Neuron (in vitro differentiated cells): ENCODE data around the gene F2.

Experiments used
- H2AFZ ChIP-seq: one replicate; pipeline ENCODE4 v1.6.1; 2013; ENCODE audit warnings: low read depth, mild to moderate bottlenecking, inconsistent platforms, low read length, moderate library complexity
- H3K27me3 ChIP-seq: one replicate; pipeline ENCODE4 v1.6.1; 2013; ENCODE audit warnings: low read length; ENCODE audit not compliant: insufficient read depth
- H3K36me3 ChIP-seq: one replicate; pipeline ENCODE4 v1.6.1; 2013; ENCODE audit warnings: low read length; ENCODE audit not compliant: insufficient read depth
- H3K4me1 ChIP-seq: one replicate; pipeline ENCODE4 v1.6.1; 2013; ENCODE audit warnings: low read length; ENCODE audit not compliant: insufficient read depth
- H3K4me3 ChIP-seq: 2 replicates; pipeline ENCODE4 v1.5.1; 2013; ENCODE audit warnings: mild to moderate bottlenecking, low read length, moderate library complexity
- H3K9me3 ChIP-seq: one replicate; pipeline ENCODE4 v1.6.1; 2013; ENCODE audit warnings: low read length

F2 gene

DNA sequence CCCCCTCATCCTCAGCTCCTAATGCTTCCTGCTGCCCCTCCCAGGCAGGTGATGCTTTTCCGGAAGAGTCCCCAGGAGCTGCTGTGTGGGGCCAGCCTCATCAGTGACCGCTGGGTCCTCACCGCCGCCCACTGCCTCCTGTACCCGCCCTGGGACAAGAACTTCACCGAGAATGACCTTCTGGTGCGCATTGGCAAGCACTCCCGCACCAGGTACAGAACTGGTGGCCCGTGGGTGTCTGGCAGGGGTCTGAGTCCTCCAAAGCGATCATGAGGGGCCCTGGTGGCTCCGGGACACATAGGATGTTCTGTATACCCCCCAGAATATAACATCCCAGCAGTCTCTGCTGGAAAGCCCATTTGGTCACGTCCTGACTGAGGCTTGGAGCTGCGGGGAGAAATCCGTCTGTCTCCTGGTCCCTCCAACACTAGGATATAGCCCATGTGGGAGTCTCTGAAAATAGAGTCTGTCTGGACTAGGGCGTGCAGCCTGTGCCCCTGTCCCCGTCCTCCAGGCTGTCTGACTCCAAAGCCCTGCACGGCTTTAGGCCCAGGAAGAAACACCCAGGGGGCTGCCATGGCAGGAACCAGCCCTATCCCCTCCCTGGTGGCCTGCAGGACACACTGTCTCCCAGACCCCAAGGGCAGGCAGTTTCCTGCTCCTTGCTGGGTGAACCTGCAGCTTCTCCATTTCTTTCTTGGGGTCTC is 9.1 kb downstream of the F2 start:
- no peaks in the 10 kb centered on the region for H3K27me3 ChIP-seq
- H3K36me3 ChIP-seq: no peaks in the 10 kb centered on the region
- no peaks in the 10 kb centered on the region for H3K9me3 ChIP-seq
- no peak overlapping the region for H3K4me3 ChIP-seq
- no peaks in the 10 kb centered on the region for H3K4me1 ChIP-seq
- no peak overlapping the region for H2AFZ ChIP-seq

GRCh38 chr11:46728659-46729040 is 9.6 kb downstream of the F2 start:
- no peak overlapping the region for H2AFZ ChIP-seq
- H3K4me3 ChIP-seq: no peak overlapping the region
- no peaks in the 10 kb centered on the region for H3K27me3 ChIP-seq
- no peaks in the 10 kb centered on the region for H3K4me1 ChIP-seq
- H3K9me3 ChIP-seq: no peaks in the 10 kb centered on the region
- H3K36me3 ChIP-seq: no peaks in the 10 kb centered on the region

- Histone ChIP-seq H3K9me3 (no peaks in the 10 kb centered on the region), H2AFZ (no peak overlapping the region), H3K4me3 (no peak overlapping the region), H3K36me3 (no peaks in the 10 kb centered on the region), H3K4me1 (no peaks in the 10 kb centered on the region), H3K27me3 (no peaks in the 10 kb centered on the region)
These were observed 10.4 kb downstream of the F2 start for GRCh38 chr11:46729110-46730027.

DNA sequence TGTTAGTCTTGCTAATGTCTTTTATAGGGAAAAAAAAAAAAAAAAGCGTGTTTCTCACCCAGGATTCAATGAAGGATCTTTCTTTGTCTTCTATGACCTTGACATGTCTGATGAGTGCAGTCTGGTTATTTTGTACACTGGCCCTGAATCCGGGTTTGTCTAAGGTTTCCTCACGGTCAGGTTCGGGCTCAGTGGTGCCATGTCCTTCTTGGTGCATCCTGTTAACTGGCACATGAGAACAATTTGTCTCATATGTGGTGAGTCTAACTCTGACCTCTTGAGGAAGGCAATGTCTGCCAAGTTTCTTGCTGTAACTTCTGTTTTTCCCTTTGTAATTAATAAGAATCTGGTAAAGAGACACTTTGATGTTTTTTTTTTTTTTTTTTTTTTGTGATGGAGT is 12.5 kb downstream of the F2 start:
- H3K4me3 ChIP-seq: no peak overlapping the region
- H3K4me1 ChIP-seq: no peaks in the 10 kb centered on the region
- H3K27me3 ChIP-seq: no peaks in the 10 kb centered on the region
- no peaks in the 10 kb centered on the region for H3K36me3 ChIP-seq
- no peaks in the 10 kb centered on the region for H3K9me3 ChIP-seq
- H2AFZ ChIP-seq: no peak overlapping the region

DNA sequence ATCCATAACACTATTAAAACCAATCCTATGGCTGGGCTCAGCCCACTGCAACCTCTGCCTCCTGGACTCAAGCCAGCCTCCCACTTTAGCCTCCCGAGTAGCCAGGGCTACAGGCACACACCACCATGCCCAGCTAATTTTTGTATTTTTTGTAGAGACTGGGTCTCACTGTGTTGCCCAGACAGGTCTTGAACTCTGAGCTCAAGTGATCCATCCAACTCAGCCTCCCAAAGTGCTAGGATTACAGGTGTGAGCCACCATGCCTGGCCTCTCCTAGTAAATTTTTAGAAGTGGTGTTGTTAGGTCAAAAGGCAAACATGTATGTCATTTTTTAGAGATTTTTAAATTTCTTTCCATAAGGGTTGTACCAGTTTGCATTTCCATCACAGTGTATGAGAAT is 14.2 kb downstream of the F2 start:
- no peaks in the 10 kb centered on the region for H3K4me1 ChIP-seq
- no peak overlapping the region for H3K4me3 ChIP-seq
- H2AFZ ChIP-seq: no peak overlapping the region
- no peaks in the 10 kb centered on the region for H3K27me3 ChIP-seq
- no peaks in the 10 kb centered on the region for H3K9me3 ChIP-seq
- H3K36me3 ChIP-seq: no peaks in the 10 kb centered on the region

GRCh38 chr11:46736146-46736545 is 17.1 kb downstream of the F2 start:
- H2AFZ ChIP-seq: no peak overlapping the region

DNA sequence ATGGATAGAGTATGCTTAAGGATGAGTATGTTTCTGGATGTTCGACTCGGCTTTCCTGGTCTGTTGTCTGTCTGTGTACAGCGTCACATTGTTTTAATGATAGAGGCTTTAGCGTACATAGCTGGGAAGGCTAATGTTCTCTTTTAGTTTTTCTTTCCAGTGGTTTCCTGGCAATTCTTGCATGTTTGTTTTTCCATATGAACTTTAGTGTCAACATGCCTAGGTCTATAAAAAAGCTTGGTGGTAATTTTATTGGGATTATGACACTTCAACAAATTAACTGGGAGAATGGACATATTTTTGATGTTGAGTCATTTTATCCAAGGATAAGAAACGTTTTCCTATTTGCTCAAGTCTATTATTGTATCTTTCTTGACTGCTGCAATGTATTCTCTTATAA is 17.6 kb downstream of the F2 start:
- H2AFZ ChIP-seq: no peak overlapping the region
- H3K4me1 ChIP-seq: no peaks in the 10 kb centered on the region
- H3K27me3 ChIP-seq: no peaks in the 10 kb centered on the region
- no peaks in the 10 kb centered on the region for H3K9me3 ChIP-seq
- no peak overlapping the region for H3K4me3 ChIP-seq
- H3K36me3 ChIP-seq: peaks cover 10% of the 10 kb centered on the region

More at GRCh38 chr11:46736146-46736545, 17.1 kb downstream of the F2 start:
- Histone ChIP-seq H3K9me3 (no peaks in the 10 kb centered on the region), H3K4me1 (no peaks in the 10 kb centered on the region), H3K36me3 (peaks cover 7% of the 10 kb centered on the region), H3K27me3 (no peaks in the 10 kb centered on the region), H3K4me3 (no peak overlapping the region)

DNA sequence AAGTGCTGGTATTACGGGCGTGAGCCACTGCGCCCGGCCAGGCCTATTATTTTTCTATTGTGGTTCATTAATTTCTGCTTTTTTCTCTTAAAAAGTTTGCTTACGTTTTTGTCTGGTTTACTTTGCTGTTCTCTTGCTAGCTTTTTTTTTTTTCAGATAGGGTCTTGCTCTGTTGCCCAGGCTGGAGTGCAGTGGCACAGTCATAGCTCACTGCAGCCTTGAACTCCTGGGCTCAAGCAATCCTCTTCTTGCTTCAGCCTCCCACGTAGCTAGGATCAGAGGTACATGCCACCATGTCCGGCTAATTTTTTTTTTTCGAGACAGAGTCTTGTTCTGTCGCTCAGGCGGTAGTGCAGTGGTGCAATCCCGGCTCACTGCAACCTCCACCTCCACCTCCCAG is 18.7 kb downstream of the F2 start:
- Histone ChIP-seq H3K36me3 (peaks cover 21% of the 10 kb centered on the region), H2AFZ (no peak overlapping the region), H3K9me3 (no peaks in the 10 kb centered on the region), H3K27me3 (no peaks in the 10 kb centered on the region), H3K4me3 (no peak overlapping the region), H3K4me1 (no peaks in the 10 kb centered on the region)

- peaks cover 33% of the 10 kb centered on the region for H3K36me3 ChIP-seq
- no peak overlapping the region for H2AFZ ChIP-seq
- no peaks in the 10 kb centered on the region for H3K9me3 ChIP-seq
- H3K4me3 ChIP-seq: no peak overlapping the region
- H3K4me1 ChIP-seq: no peaks in the 10 kb centered on the region
- no peaks in the 10 kb centered on the region for H3K27me3 ChIP-seq
These were observed 19.9 kb downstream of the F2 start for GRCh38 chr11:46738887-46739286.

GRCh38 chr11:46741600-46742484 is 22.8 kb downstream of the F2 start:
- peaks cover 62% of the 10 kb centered on the region for H3K36me3 ChIP-seq
- no peaks in the 10 kb centered on the region for H3K27me3 ChIP-seq
- no peak overlapping the region for H2AFZ ChIP-seq
- no peaks in the 10 kb centered on the region for H3K9me3 ChIP-seq
- no peak overlapping the region for H3K4me3 ChIP-seq
- no peaks in the 10 kb centered on the region for H3K4me1 ChIP-seq

GRCh38 chr11:46743043-46743442 is 24.0 kb downstream of the F2 start:
- Histone ChIP-seq H3K36me3 (peaks cover 74% of the 10 kb centered on the region), H3K9me3 (no peaks in the 10 kb centered on the region), H3K4me3 (no peak overlapping the region), H2AFZ (no peak overlapping the region), H3K27me3 (no peaks in the 10 kb centered on the region), H3K4me1 (no peaks in the 10 kb centered on the region)

- H2AFZ ChIP-seq: no peak overlapping the region
- no peaks in the 10 kb centered on the region for H3K9me3 ChIP-seq
- peaks cover 77% of the 10 kb centered on the region for H3K36me3 ChIP-seq
- H3K4me1 ChIP-seq: no peaks in the 10 kb centered on the region
- H3K27me3 ChIP-seq: no peaks in the 10 kb centered on the region
- no peak overlapping the region for H3K4me3 ChIP-seq
These were observed 24.8 kb downstream of the F2 start for GRCh38 chr11:46743693-46744339.
